Mucosa of stomach (tissue), 1 donor: Measurements from ENCODE around the gene PTPN7.
"Not testable (repeated sequence)": the region's sequence is repeated elsewhere in the genome, so short reads cannot be mapped to it uniquely, and the experiment has no call there.

Experiments used
- H3K27me3 ChIP-seq: one replicate; pipeline ENCODE4 v1.7.0; 2013; ENCODE audit warnings: mild to moderate bottlenecking, low read length; ENCODE audit not compliant: control insufficient read depth, insufficient read depth
- H3K36me3 ChIP-seq: one replicate; pipeline ENCODE4 v1.7.0; 2013; ENCODE audit warnings: low read length; ENCODE audit not compliant: control insufficient read depth, insufficient read depth
- H3K4me1 ChIP-seq: one replicate; pipeline ENCODE4 v1.7.0; 2013; ENCODE audit warnings: mild to moderate bottlenecking, low read length; ENCODE audit not compliant: control insufficient read depth, insufficient read depth
- H3K4me3 ChIP-seq: one replicate; pipeline ENCODE4 v1.7.0; 2013; ENCODE audit warnings: low read length
- H3K9ac ChIP-seq: one replicate; pipeline ENCODE4 v1.7.0; 2013; ENCODE audit warnings: mild to moderate bottlenecking, low read length, moderate library complexity
- H3K9me3 ChIP-seq: one replicate; pipeline ENCODE4 v1.7.0; 2013; ENCODE audit warnings: mild to moderate bottlenecking, low read length, moderate library complexity; ENCODE audit not compliant: control insufficient read depth
- donor health status: Pancreatic carcinoma.

Gene PTPN7

GRCh38 chr1:202143011-202143767 is 17.2 kb downstream of the PTPN7 start:
- Histone ChIP-seq H3K9me3 (no peaks in the 10 kb centered on the region), H3K9ac (peak overlapping the region; percentile 89), H3K27me3 (peaks cover 8% of the 10 kb centered on the region), H3K4me3 (peak overlapping the region; percentile 95), H3K36me3 (peaks cover 5% of the 10 kb centered on the region), H3K4me1 (peaks cover 12% of the 10 kb centered on the region)

- not testable (repeated sequence) for H3K4me3 ChIP-seq, H3K9me3 ChIP-seq, H3K36me3 ChIP-seq, H3K27me3 ChIP-seq, H3K9ac ChIP-seq
- peaks cover 12% of the 10 kb centered on the region for H3K4me1 ChIP-seq
Observed at GRCh38 chr1:202141468-202141867, 18.9 kb downstream of the PTPN7 start.

GRCh38 chr1:202140833-202141232 is 19.6 kb downstream of the PTPN7 start:
- Histone ChIP-seq H3K9ac (no peak overlapping the region), H3K27me3 (peaks cover 8% of the 10 kb centered on the region), H3K9me3 (no peaks in the 10 kb centered on the region), H3K36me3 (peaks cover 5% of the 10 kb centered on the region), H3K4me1 (peaks cover 12% of the 10 kb centered on the region), H3K4me3 (no peak overlapping the region)

GRCh38 chr1:202135221-202135721 is 25.1 kb downstream of the PTPN7 start:
- H3K4me3 ChIP-seq: no peak overlapping the region
- no peaks in the 10 kb centered on the region for H3K9me3 ChIP-seq
- no peak overlapping the region for H3K9ac ChIP-seq
- H3K4me1 ChIP-seq: peaks cover 21% of the 10 kb centered on the region
- no peaks in the 10 kb centered on the region for H3K27me3 ChIP-seq
- H3K36me3 ChIP-seq: peaks cover 11% of the 10 kb centered on the region

- Histone ChIP-seq H3K4me1 (peaks cover 24% of the 10 kb centered on the region), H3K4me3 (no peak overlapping the region), H3K27me3 (no peaks in the 10 kb centered on the region), H3K36me3 (peaks cover 11% of the 10 kb centered on the region), H3K9me3 (no peaks in the 10 kb centered on the region), H3K9ac (no peak overlapping the region)
Observed at GRCh38 chr1:202134645-202135172, 25.7 kb downstream of the PTPN7 start.

GRCh38 chr1:202133989-202134388 is 26.4 kb downstream of the PTPN7 start:
- H3K27me3 ChIP-seq: no peaks in the 10 kb centered on the region
- peaks cover 28% of the 10 kb centered on the region for H3K4me1 ChIP-seq
- H3K36me3 ChIP-seq: peaks cover 10% of the 10 kb centered on the region
- no peaks in the 10 kb centered on the region for H3K9me3 ChIP-seq
- H3K4me3 ChIP-seq: no peak overlapping the region
- H3K9ac ChIP-seq: no peak overlapping the region

GRCh38 chr1:202133496-202133895 is 26.9 kb downstream of the PTPN7 start:
- H3K9ac ChIP-seq: no peak overlapping the region
- no peaks in the 10 kb centered on the region for H3K27me3 ChIP-seq
- H3K4me3 ChIP-seq: no peak overlapping the region
- H3K4me1 ChIP-seq: peaks cover 29% of the 10 kb centered on the region
- no peaks in the 10 kb centered on the region for H3K9me3 ChIP-seq
- peaks cover 6% of the 10 kb centered on the region for H3K36me3 ChIP-seq

- H3K9ac ChIP-seq: no peak overlapping the region
- H3K9me3 ChIP-seq: no peaks in the 10 kb centered on the region
- no peak overlapping the region for H3K4me3 ChIP-seq
- H3K4me1 ChIP-seq: peaks cover 29% of the 10 kb centered on the region
- H3K36me3 ChIP-seq: peaks cover 6% of the 10 kb centered on the region
- no peaks in the 10 kb centered on the region for H3K27me3 ChIP-seq
Observed at GRCh38 chr1:202133001-202133400, 27.4 kb downstream of the PTPN7 start.

GRCh38 chr1:202131956-202132821 is 28.2 kb downstream of the PTPN7 start:
- H3K9me3 ChIP-seq: no peaks in the 10 kb centered on the region
- peaks cover 6% of the 10 kb centered on the region for H3K36me3 ChIP-seq
- H3K9ac ChIP-seq: no peak overlapping the region
- peaks cover 29% of the 10 kb centered on the region for H3K4me1 ChIP-seq
- no peak overlapping the region for H3K4me3 ChIP-seq
- no peaks in the 10 kb centered on the region for H3K27me3 ChIP-seq

- Histone ChIP-seq H3K4me3 (no peak overlapping the region), H3K36me3 (peaks cover 6% of the 10 kb centered on the region), H3K4me1 (peaks cover 29% of the 10 kb centered on the region), H3K9ac (no peak overlapping the region), H3K9me3 (no peaks in the 10 kb centered on the region), H3K27me3 (no peaks in the 10 kb centered on the region)
Observed at GRCh38 chr1:202130816-202131522, 29.4 kb downstream of the PTPN7 start.

- Histone ChIP-seq H3K4me1 (peaks cover 29% of the 10 kb centered on the region), H3K9ac (no peak overlapping the region)
Observed at GRCh38 chr1:202130297-202130721, 30.1 kb downstream of the PTPN7 start.

More at GRCh38 chr1:202130297-202130721, 30.1 kb downstream of the PTPN7 start:
- no peaks in the 10 kb centered on the region for H3K9me3 ChIP-seq
- no peak overlapping the region for H3K4me3 ChIP-seq
- peaks cover 6% of the 10 kb centered on the region for H3K36me3 ChIP-seq
- H3K27me3 ChIP-seq: no peaks in the 10 kb centered on the region
